HCT116 (cell line): ENCODE results near the gene KRT39. TPM values are rescaled to one million over a fixed set of nuclear protein-coding genes. Genes with fewer than 3 reads are reported as not detected.

Source experiments
- ATAC-seq: fragments of 200-7000 bp; cut with Tn5 transposase; 2 replicates; pipeline ENCODE4 v1.9.1; 2020; ENCODE audit warnings: mild to moderate bottlenecking, moderate library complexity
- BruUV-seq: library from RNA; stranded (reverse); fragments of 400-500 nt; replicated peaks from 2 replicates; lab custom pipeline; 2021; lab: Mats Ljungman, UMichigan
- CTCF ChIA-PET: fragments of 300-600 bp; sonication (Branson Sonifier 250); formaldehyde crosslinking; loops from one replicate; lab custom pipeline; 2021; ENCODE audit warnings: antibody characterized with exemption; lab: Charles Lee
- POLR2A ChIA-PET: fragments of 300-600, 350-600 bp; sonication (Branson Sonifier 250); formaldehyde crosslinking; loops from one replicate; lab custom pipeline; 2021; ENCODE audit warnings: antibody characterized with exemption; lab: Charles Lee
- RAD21 ChIA-PET, 2 experiments: fragments of 300-600 bp; sonication (Branson Sonifier 250); formaldehyde crosslinking; loops; one replicate each; lab custom pipeline; 2023; ENCODE audit warnings: low total read pairs in 2 of 2; ENCODE audit not compliant: uncharacterized antibody in 2 of 2, unreplicated experiment in 2 of 2, low non-redundant PET in 1 of 2; lab: Charles Lee
- DNase-seq: peaks from one replicate; pipeline ENCODE4 v3.0.0-alpha.2; 2010; ENCODE audit warnings: low read depth, low spot score
- H2AFZ ChIP-seq: fragments of 200-600 bp; shearing (Covaris generic), sonication (generic); 2 replicates; pipeline ENCODE4 v1.6.1; 2017; ENCODE audit warnings: low read depth, mixed run types, mixed read lengths, antibody characterized with exemption, low read length; ENCODE audit not compliant: poor library complexity, severe bottlenecking
- H3K27ac ChIP-seq: 2 replicates; pipeline ENCODE4 v1.5.1; 2012; ENCODE audit warnings: low read depth, low read length
- H3K27me3 ChIP-seq: fragments of 200-600 bp; sonication (generic); 2 replicates; pipeline ENCODE4 v1.6.1; 2016; ENCODE audit warnings: mixed run types, low read length, mixed read lengths; ENCODE audit not compliant: insufficient read depth
- H3K36me3 ChIP-seq, 2 experiments: fragments of 200-500 bp in 1 of 2; fragments of 200-600 bp in 1 of 2; sonication (Bioruptor generic) in 1 of 2; sonication (generic) in 1 of 2; 2 replicates each; pipeline versions ENCODE4 v1.5.1 to v1.6.1; 2014 to 2016; ENCODE audit warnings: low read length in 2 of 2, inconsistent platforms in 1 of 2, mixed read lengths in 1 of 2, mixed run types in 1 of 2; ENCODE audit not compliant: insufficient read depth in 2 of 2, control insufficient read depth in 1 of 2
- H3K4me1 ChIP-seq, 2 experiments: fragments of 200-600 bp in 1 of 2; sonication (generic) in 1 of 2; 2 replicates each; pipeline versions ENCODE4 v1.5.1 to v1.6.1; 2012 to 2017; ENCODE audit warnings: low read length in 2 of 2, inconsistent platforms in 1 of 2, mild to moderate bottlenecking in 1 of 2, mixed read lengths in 1 of 2, mixed run types in 1 of 2, moderate library complexity in 1 of 2; ENCODE audit not compliant: insufficient read depth in 2 of 2, control insufficient read depth in 1 of 2
- H3K4me2 ChIP-seq: fragments of 200-600 bp; sonication (generic); 2 replicates; pipeline ENCODE4 v1.6.1; 2017; ENCODE audit warnings: mixed run types, low read length, mixed read lengths
- H3K4me3 ChIP-seq, 2 experiments: fragments of 200-600 bp in 1 of 2; sonication (generic) in 1 of 2; replicated peaks in 1 of 2; 2 replicates each; pipeline ENCODE4 v1.5.1; 2011 to 2016; ENCODE audit warnings: low read length in 2 of 2, control low read depth in 1 of 2, low read depth in 1 of 2, mild to moderate bottlenecking in 1 of 2, mixed read lengths in 1 of 2, mixed run types in 1 of 2
- H3K79me2 ChIP-seq: fragments of 200-600 bp; sonication (generic); 2 replicates; pipeline ENCODE4 v1.6.1; 2017; ENCODE audit warnings: mild to moderate bottlenecking, mixed run types, low read length, moderate library complexity, mixed read lengths; ENCODE audit not compliant: insufficient read depth
- H3K9ac ChIP-seq: fragments of 200-600 bp; sonication (generic); 2 replicates; pipeline ENCODE4 v1.6.1; 2016; ENCODE audit warnings: low read length, mixed read lengths
- H3K9me2 ChIP-seq: fragments of 200-600 bp; sonication (generic), shearing (Covaris generic); 2 replicates; pipeline ENCODE4 v1.6.1; 2017; ENCODE audit warnings: mixed run types, mild to moderate bottlenecking, moderate library complexity; ENCODE audit not compliant: insufficient read depth
- H3K9me3 ChIP-seq, 2 experiments: fragments of 200-500 bp in 1 of 2; fragments of 200-600 bp in 1 of 2; sonication (Bioruptor generic) in 1 of 2; sonication (generic) in 1 of 2; 2 replicates each; pipeline ENCODE4 v1.6.1; 2014 to 2017; ENCODE audit warnings: low read length in 2 of 2, mixed read lengths in 2 of 2, inconsistent platforms in 1 of 2, low read depth in 1 of 2, mild to moderate bottlenecking in 1 of 2, mixed run types in 1 of 2, moderate library complexity in 1 of 2; ENCODE audit not compliant: control insufficient read depth in 1 of 2, insufficient read depth in 1 of 2
- H4K20me1 ChIP-seq: fragments of 200-600 bp; sonication (generic), shearing (Covaris generic); 2 replicates; pipeline ENCODE4 v1.6.1; 2017; ENCODE audit warnings: mixed run types, mild to moderate bottlenecking, moderate library complexity; ENCODE audit not compliant: insufficient read depth
- CEBPB ChIP-seq: IDR thresholded peaks from 2 replicates; pipeline ENCODE4 v1.6.1; 2012; ENCODE audit warnings: low read depth
- POLR2A ChIP-seq: IDR thresholded peaks from 2 replicates; pipeline ENCODE4 v1.7.0; 2011; ENCODE audit warnings: borderline replicate concordance; ENCODE audit not compliant: insufficient read depth, insufficient read length; ENCODE audit errors: extremely low read depth
- SIN3A ChIP-seq: IDR thresholded peaks from 2 replicates; pipeline ENCODE4 v1.6.1; 2012; ENCODE audit warnings: low read depth
- SP1 ChIP-seq: IDR thresholded peaks from 2 replicates; pipeline ENCODE4 v1.6.1; 2012; ENCODE audit warnings: low read depth
- intact Hi-C: fragments of 100-400 bp; cut with micrococcal nuclease; formaldehyde crosslinking; loops from 2 replicates; pipeline ENCODE4 v1.10.0; 2022
- total RNA-seq: library from RNA; stranded (reverse); gene quantifications from one replicate; pipeline ENCODE4 v1.2.1, GENCODE V29; 2021; ENCODE audit not compliant: unreplicated experiment
- TF ChIP-seq, protein P1 (sequence below), 3 experiments: fragments of 200-600 bp in 1 of 3; sonication (generic) in 1 of 3; IDR thresholded peaks in 2 of 3; conservative IDR thresholded peaks in 1 of 3; 2 replicates each; pipeline ENCODE4 v1.5.1; 2012 to 2017; ENCODE audit warnings: low read depth in 2 of 3, low read length in 2 of 3, antibody characterized with exemption in 1 of 3, borderline replicate concordance in 1 of 3, control low read depth in 1 of 3, mild to moderate bottlenecking in 1 of 3, mixed read lengths in 1 of 3, mixed run types in 1 of 3, moderate library complexity in 1 of 3; ENCODE audit not compliant: insufficient read depth in 1 of 3

The KRT39 gene
- total RNA-seq, 1 experiment from 2014 or later: not detected

DNA sequence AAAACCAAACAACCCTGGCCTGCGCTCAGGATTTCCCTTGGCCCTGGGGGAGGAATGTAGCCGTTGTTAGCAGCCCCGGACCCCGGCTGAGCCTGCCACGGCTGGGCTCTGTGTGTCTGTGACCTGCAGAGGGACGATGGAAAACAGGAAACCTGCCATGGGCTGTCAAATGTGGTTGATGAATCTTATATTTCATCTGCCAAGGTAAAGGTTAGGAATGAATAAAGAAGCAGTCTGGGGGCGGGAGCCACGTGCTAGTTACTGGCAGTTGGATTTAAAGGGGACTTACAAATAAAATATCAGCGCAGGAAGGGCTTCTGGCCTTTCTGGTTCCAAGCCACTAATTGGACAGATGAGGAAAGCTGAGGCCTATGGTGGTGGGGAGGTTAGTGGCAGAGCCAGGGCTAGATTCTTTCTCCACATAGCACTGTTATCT, 29.3 kb downstream of the KRT39 start, which contains the start of gene KRT23 (continued):
- TF ChIP-seq, protein P1, sequence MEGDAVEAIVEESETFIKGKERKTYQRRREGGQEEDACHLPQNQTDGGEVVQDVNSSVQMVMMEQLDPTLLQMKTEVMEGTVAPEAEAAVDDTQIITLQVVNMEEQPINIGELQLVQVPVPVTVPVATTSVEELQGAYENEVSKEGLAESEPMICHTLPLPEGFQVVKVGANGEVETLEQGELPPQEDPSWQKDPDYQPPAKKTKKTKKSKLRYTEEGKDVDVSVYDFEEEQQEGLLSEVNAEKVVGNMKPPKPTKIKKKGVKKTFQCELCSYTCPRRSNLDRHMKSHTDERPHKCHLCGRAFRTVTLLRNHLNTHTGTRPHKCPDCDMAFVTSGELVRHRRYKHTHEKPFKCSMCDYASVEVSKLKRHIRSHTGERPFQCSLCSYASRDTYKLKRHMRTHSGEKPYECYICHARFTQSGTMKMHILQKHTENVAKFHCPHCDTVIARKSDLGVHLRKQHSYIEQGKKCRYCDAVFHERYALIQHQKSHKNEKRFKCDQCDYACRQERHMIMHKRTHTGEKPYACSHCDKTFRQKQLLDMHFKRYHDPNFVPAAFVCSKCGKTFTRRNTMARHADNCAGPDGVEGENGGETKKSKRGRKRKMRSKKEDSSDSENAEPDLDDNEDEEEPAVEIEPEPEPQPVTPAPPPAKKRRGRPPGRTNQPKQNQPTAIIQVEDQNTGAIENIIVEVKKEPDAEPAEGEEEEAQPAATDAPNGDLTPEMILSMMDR (IDR thresholded peaks at IDR 0.05 in 2 of 3, conservative IDR thresholded peaks at IDR 0.05 in 1 of 3; ENCODE audit: borderline replicate concordance in 1 of 3, insufficient read depth in 1 of 3, low read depth in 2 of 3, low read length in 2 of 3): no peak

DNA sequence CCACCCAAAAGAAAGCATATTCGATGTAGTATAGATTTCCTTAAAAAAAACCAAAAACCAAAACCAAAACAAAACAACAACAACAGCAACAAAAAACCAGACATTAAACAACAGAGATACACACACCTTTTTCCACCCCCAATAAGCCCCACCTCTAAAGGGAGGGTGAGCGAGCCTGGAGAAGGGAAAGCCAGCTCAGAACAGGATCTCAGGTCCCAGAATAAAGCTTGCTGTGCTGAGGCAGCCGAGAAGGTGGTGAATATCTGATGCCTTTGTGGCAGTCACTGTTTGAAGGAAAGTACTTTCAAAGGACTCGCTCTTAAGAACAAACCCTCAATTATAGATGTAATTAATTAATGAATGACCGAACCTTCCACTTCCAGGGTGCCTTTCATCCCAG, 29.8 kb downstream of the KRT39 start:
- CTCF ChIA-PET: no interaction called here
- H3K9me3 ChIP-seq: no peaks in the 10 kb centered on the region

GRCh38 chr17:40936437-40936971, 30.2 kb downstream of the KRT39 start:
- Histone ChIP-seq H3K9me3 (no peaks in the 10 kb centered on the region), H3K9me2 (no peaks in the 10 kb centered on the region), H3K4me3 (peak overlapping the region in 1 of 2 experiments; percentile 29; a peak in 2 of 4 replicates), H3K4me2 (peak overlapping the region; percentile 61), H3K27ac (peak overlapping the region; percentile 90), H3K4me1 (peaks cover 44 to 61% of the 10 kb centered on the region in 2 experiments), H3K9ac (peak overlapping the region; percentile 58), H3K79me2 (no peaks in the 10 kb centered on the region), H3K27me3 (no peaks in the 10 kb centered on the region), H4K20me1 (no peaks in the 10 kb centered on the region), H2AFZ (peak overlapping the region; percentile 51), H3K36me3 (no peaks in the 10 kb centered on the region; a peak in 1 of 4 replicates)
- ChIA-PET POLR2A (interaction anchor here (1.0 kb wide), 1 partner anchor 16 kb away, joined by 3 read pairs; no protein-coding TSS in a partner anchor), RAD21 (no interaction called here), CTCF (no interaction called here)
- TF ChIP-seq CEBPB: peak; percentile 62; the same call in 1 of the 2 replicates
- TF ChIP-seq SP1: peak; percentile 60; the same call in 1 of the 2 replicates
- no peak for TF ChIP-seq POLR2A
- BruUV-seq: TSS peak; percentile 54
- intact Hi-C loops: no loop called here
- DNase-seq (no peak), ATAC-seq (peak; percentile 69)

More for the DNA sequence above, 29.8 kb downstream of the KRT39 start:
- no peaks in the 10 kb centered on the region; a peak in 1 of 4 replicates for H3K36me3 ChIP-seq
- H3K9me2 ChIP-seq: no peaks in the 10 kb centered on the region
- intact Hi-C loops: no loop called here
- peak overlapping the region; percentile 61 for H3K4me2 ChIP-seq
- peak overlapping the region; percentile 29 to 32 for H3K4me3 ChIP-seq
- H2AFZ ChIP-seq: peak overlapping the region; percentile 51
- DNase-seq (no peak), ATAC-seq (peak; percentile 77)
- RAD21 ChIA-PET: no interaction called here
- H3K27ac ChIP-seq: peak overlapping the region; percentile 90
- POLR2A ChIA-PET: interaction anchor here (1.0 kb wide), 1 partner anchor 15 kb away, joined by 3 read pairs; no protein-coding TSS in a partner anchor
- H3K27me3 ChIP-seq: no peaks in the 10 kb centered on the region
- H3K9ac ChIP-seq: peak overlapping the region; percentile 58
- TF ChIP-seq SIN3A (no peak), SP1 (peak; percentile 30)
- TF ChIP-seq, all 23 proteins: peak for 1
- H3K79me2 ChIP-seq: no peaks in the 10 kb centered on the region
- BruUV-seq: no TSS peak
- no peaks in the 10 kb centered on the region for H4K20me1 ChIP-seq
- peaks cover 44 to 56% of the 10 kb centered on the region in 2 experiments for H3K4me1 ChIP-seq
